Lower leg skin (tissue), 4 donors: ENCODE data around the gene LDLRAD2. TPM values are rescaled to one million over a fixed set of nuclear protein-coding genes. Genes with fewer than 3 reads are reported as not detected.

ENCODE experiments used
- DNase-seq, 2 donors: peaks; one replicate each; pipeline ENCODE4 v3.0.0-alpha.2; 2019; ENCODE audit warnings: low spot score in 2 of 2
- H3K4me3 ChIP-seq: fragments of 200-600 bp; sonication (generic); 2 replicates; pipeline ENCODE4 v1.5.1; 2017; ENCODE audit warnings: mild to moderate bottlenecking, low read depth; ENCODE audit not compliant: poor library complexity, severe bottlenecking
- POLR2A ChIP-seq, 2 donors: fragments of 450-650 bp; IDR thresholded peaks; one replicate each; pipeline ENCODE4 v1.6.1; 2016 to 2017; ENCODE audit warnings: antibody characterized with exemption in 2 of 2, mild to moderate bottlenecking in 1 of 2, moderate library complexity in 1 of 2
- WGBS, 2 donors: methylation state at CpG; one replicate each; pipeline ENCODE4 v1.1.5; 2018; 5-methylcytosine and 5-hydroxymethylcytosine counted together
- intact Hi-C: fragments of 100-400 bp; cut with DNase I; formaldehyde crosslinking; loops from one replicate; pipeline ENCODE4 v1.15.0; 2023; ENCODE audit warnings: low total_unique reads
- total RNA-seq, 4 donors: library from RNA; depleted of rRNA; stranded (reverse); fragments of >200 nt; gene quantifications; one replicate each; pipeline ENCODE4 v1.1.0, GENCODE V29; 2016
- TF ChIP-seq, protein P1 (sequence below), 3 donors: fragments of 450-650 bp; IDR thresholded peaks; one replicate each; pipeline ENCODE4 v1.5.1; 2016; ENCODE audit warnings: antibody characterized with exemption in 3 of 3, mild to moderate bottlenecking in 3 of 3, moderate library complexity in 2 of 3

LDLRAD2 gene
- total RNA-seq, 4 donors from 2014 or later, result 0.19 TPM; not detected in 3

GRCh38 chr1:21778405-21778727 lies 33.7 kb upstream of the LDLRAD2 start:
- no peak overlapping the region for H3K4me3 ChIP-seq
- WGBS, 2 donors, result 97 to 100% methylated on average over 2 of the region's 2 CpGs
- TF ChIP-seq, protein P1, sequence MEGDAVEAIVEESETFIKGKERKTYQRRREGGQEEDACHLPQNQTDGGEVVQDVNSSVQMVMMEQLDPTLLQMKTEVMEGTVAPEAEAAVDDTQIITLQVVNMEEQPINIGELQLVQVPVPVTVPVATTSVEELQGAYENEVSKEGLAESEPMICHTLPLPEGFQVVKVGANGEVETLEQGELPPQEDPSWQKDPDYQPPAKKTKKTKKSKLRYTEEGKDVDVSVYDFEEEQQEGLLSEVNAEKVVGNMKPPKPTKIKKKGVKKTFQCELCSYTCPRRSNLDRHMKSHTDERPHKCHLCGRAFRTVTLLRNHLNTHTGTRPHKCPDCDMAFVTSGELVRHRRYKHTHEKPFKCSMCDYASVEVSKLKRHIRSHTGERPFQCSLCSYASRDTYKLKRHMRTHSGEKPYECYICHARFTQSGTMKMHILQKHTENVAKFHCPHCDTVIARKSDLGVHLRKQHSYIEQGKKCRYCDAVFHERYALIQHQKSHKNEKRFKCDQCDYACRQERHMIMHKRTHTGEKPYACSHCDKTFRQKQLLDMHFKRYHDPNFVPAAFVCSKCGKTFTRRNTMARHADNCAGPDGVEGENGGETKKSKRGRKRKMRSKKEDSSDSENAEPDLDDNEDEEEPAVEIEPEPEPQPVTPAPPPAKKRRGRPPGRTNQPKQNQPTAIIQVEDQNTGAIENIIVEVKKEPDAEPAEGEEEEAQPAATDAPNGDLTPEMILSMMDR (IDR thresholded peaks at IDR 0.05), result no peak
- TF ChIP-seq POLR2A (IDR thresholded peaks at IDR 0.05), result no peak
- intact Hi-C loops, result no loop called here
- no peak for DNase-seq

DNA sequence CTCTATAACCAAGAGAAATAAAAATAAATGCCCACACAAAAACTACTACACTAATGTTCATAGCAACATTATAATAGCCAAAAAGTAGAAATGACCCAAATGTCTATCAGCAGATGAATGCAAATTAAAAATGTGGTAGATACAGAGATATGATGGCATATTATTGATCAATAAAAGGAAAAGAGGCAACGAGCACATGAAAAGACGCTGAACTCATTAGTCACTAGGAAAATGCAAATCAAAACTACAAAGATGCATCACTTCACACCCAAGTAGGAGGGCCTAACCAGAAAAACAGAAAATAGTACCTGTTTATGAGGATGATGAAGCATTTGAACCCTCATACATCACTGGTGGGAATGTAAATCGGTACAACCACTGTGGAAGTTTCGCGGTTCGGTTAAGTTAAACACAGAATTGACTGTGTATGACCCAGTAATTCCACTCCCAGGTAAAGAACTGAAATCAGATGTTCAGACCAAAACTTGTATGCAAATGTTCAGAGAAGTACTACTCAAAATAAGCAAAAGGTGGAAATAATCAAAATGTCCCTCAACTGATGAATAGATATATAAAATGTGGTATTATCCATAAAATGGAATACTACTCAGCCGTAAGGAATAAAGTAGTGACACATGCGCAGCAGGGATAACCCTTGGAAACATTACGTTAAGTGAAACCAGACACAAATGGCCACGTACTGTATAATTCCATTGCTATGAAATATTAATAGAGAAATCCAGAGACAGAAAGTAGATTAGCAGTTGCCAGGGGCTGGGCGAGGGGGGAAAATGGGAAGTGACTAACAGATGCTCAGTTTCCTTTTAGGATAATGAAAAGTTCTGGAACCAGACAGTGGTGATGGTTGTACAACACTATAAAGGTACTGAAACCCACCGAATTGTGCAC lies 32.2 kb upstream of the LDLRAD2 start:
- WGBS, 2 donors, result 76 to 79% methylated on average over 12 of the region's 12 CpGs
- intact Hi-C loops, result no loop called here
- no peak for DNase-seq
- TF ChIP-seq POLR2A (IDR thresholded peaks at IDR 0.05), result no peak
- TF ChIP-seq, protein P1 (IDR thresholded peaks at IDR 0.05), result no peak
- H3K4me3 ChIP-seq, result no peak overlapping the region

- H3K4me3 ChIP-seq, result peak overlapping the region; percentile 84
- DNase-seq, result no peak
- no peak for TF ChIP-seq POLR2A (IDR thresholded peaks at IDR 0.05)
- TF ChIP-seq, protein P1 (IDR thresholded peaks at IDR 0.05), result no peak
- 1 to 2% methylated on average over 17 of the region's 17 CpGs for WGBS, 2 donors
- intact Hi-C loops, result no loop called here
Measured at GRCh38 chr1:21781815-21782348, 30.2 kb upstream of the LDLRAD2 start.

DNA sequence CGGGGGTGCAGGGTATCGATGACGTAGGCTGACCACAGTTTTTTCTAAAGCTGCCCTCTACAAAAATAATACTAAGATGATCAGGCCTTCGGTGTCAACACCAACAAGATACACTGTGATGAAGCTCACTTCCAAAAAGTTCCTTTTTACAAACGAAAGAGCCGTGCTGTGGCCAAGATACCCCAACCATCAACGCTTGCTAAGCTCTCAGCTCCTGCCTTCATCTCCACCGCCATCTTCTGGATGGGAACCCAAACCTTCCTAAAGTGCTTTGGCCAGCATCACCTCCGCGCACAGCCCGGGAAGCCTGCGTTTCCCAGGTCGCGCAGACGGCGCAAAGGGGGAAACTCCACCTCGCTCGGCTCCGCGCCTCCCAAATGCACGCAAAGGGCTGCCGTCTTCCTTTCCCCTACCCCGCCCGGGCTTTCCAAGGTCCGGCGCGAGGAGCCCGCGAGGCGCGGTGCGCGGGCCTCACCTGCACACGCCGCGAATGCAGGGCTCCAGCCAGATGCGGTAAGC lies 29.7 kb upstream of the LDLRAD2 start:
- intact Hi-C loops, result no loop called here
- 0% methylated on average over 32 to 37 of the region's 37 CpGs for WGBS, 2 donors
- peak overlapping the region; percentile 84 for H3K4me3 ChIP-seq
- peak; percentile 57 to 88 for DNase-seq
- no peak for TF ChIP-seq POLR2A (IDR thresholded peaks at IDR 0.05)
- TF ChIP-seq, protein P1 (IDR thresholded peaks at IDR 0.05), result no peak

DNA sequence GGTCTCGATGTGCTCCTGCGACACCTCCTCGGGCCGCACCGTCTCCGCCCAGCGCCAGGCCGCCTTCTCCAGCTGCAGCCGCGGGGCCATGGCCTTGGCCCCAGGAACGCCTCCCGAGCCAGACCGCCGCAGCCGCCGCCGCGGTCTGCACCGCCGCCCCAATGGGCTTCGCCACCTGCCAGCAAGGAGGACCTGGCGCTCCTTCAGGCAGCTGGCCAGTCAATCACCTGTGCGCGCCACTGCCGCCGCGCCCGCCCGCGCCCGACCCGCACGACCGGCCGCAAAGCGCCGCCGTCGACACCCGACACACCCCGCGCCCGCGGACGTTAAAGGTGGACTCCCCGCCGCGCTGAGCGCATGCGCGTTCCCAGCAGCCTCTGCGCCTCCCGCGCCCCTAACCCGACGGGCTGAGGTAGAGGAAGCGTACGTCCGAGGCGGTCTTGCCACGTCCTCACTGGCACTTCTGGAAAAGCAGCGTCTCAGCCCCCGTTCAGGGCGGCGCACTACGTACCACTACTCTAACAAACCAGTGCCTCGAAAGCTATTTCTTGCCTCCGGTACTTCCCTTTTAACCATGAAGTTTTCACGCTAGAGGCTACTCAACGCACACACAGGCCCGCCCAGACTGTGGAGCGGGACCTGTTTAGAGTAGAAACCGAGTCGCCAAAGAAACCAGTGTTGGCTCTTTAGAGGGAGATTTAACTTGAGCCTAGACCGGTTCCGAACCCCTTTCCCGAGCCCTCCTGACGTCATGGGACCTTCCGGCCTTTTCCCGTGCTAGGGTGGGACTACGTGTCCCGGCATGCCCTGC lies 29.0 kb upstream of the LDLRAD2 start, which contains the start of gene USP48:
TSS of gene USP48 (minus strand) at position 282 of the 811 bp plus-strand sequence. CDS start at position 90, 192 bp downstream.
- 0% methylated on average over 39 to 48 of the region's 82 CpGs for WGBS, 2 donors
- TF ChIP-seq POLR2A (IDR thresholded peaks at IDR 0.05), result peak in 1 of 2 donors; percentile 96
- TF ChIP-seq, protein P1 (IDR thresholded peaks at IDR 0.05), result no peak
- peak within 1 kb of the TSS; percentile 84 for H3K4me3 ChIP-seq
- intact Hi-C loops, result no loop called here
- DNase-seq, result peak; percentile 97 to 99
